GM12878 (cell line): ENCODE measurements around the gene THSD4.

ENCODE experiments used
- EGR1 ChIP-seq, 2 experiments: IDR thresholded peaks; 1 replicate in 1 of 2; 2 replicates in 1 of 2; pipeline ENCODE4 v1.6.1; 2011 to 2012; ENCODE audit warnings: low read depth in 2 of 2, low read length in 2 of 2, borderline replicate concordance in 1 of 2, mild to moderate bottlenecking in 1 of 2, moderate library complexity in 1 of 2
- EP300 ChIP-seq, 2 experiments: fragments of 150-350 bp in 1 of 2; IDR thresholded peaks; 2 replicates each; pipeline ENCODE4 v1.6.1; 2011 to 2012; ENCODE audit warnings: low read depth in 2 of 2, low read length in 2 of 2, borderline replicate concordance in 1 of 2, improper control_type of control experiment in 1 of 2, inconsistent platforms in 1 of 2; ENCODE audit not compliant: control insufficient read depth in 1 of 2
- HDAC2 ChIP-seq: fragments of 200-600 bp; sonication (generic); IDR thresholded peaks from 2 replicates; pipeline ENCODE4 v1.6.1; 2017
- MYC ChIP-seq: IDR thresholded peaks from 2 replicates; pipeline ENCODE4 v1.6.1; 2011; ENCODE audit warnings: mild to moderate bottlenecking, low read length, moderate library complexity, inconsistent platforms; ENCODE audit not compliant: insufficient read depth, insufficient replicate concordance, insufficient read length, severe bottlenecking
- POLR2A ChIP-seq: IDR thresholded peaks from 2 replicates; pipeline ENCODE4 v1.6.1; 2011; ENCODE audit warnings: low read depth, mild to moderate bottlenecking, low read length
- POLR2AphosphoS2 ChIP-seq: IDR thresholded peaks from 2 replicates; pipeline ENCODE4 v1.6.1; 2011; ENCODE audit warnings: low read depth, mild to moderate bottlenecking, low read length, improper control_type of control experiment, moderate library complexity
- POLR2AphosphoS5 ChIP-seq: IDR thresholded peaks from 2 replicates; pipeline ENCODE4 v1.6.1; 2011; ENCODE audit warnings: mild to moderate bottlenecking, low read length, inconsistent platforms
- RAD21 ChIP-seq: IDR thresholded peaks from 2 replicates; pipeline ENCODE4 v1.6.1; 2011; ENCODE audit warnings: mild to moderate bottlenecking, low read depth, low read length, moderate library complexity; ENCODE audit not compliant: insufficient read depth
- RUNX3 ChIP-seq: IDR thresholded peaks from 2 replicates; pipeline ENCODE4 v1.6.1; 2012; ENCODE audit warnings: low read length, inconsistent platforms
- ZSCAN29 ChIP-seq: fragments of 450-650 bp; IDR thresholded peaks from 2 replicates; pipeline ENCODE4 v1.6.1; 2017; ENCODE audit warnings: mild to moderate bottlenecking, moderate library complexity
- TF ChIP-seq, protein P1 (sequence below), 3 experiments: IDR thresholded peaks in 2 of 3; conservative IDR thresholded peaks in 1 of 3; 2 replicates each; pipeline ENCODE4 v1.5.1; 2011; ENCODE audit warnings: low read depth in 3 of 3, low read length in 3 of 3, mild to moderate bottlenecking in 3 of 3, control low read depth in 2 of 3, moderate library complexity in 2 of 3, inconsistent platforms in 1 of 3, mixed read lengths in 1 of 3; ENCODE audit not compliant: control insufficient read depth in 2 of 3, insufficient read depth in 1 of 3; ENCODE audit errors: extremely low read depth in 1 of 3
- TF ChIP-seq, protein P2 (sequence below): IDR thresholded peaks from 2 replicates; pipeline ENCODE4 v1.6.1; 2012; ENCODE audit warnings: mild to moderate bottlenecking, low read depth, low read length

DNA sequence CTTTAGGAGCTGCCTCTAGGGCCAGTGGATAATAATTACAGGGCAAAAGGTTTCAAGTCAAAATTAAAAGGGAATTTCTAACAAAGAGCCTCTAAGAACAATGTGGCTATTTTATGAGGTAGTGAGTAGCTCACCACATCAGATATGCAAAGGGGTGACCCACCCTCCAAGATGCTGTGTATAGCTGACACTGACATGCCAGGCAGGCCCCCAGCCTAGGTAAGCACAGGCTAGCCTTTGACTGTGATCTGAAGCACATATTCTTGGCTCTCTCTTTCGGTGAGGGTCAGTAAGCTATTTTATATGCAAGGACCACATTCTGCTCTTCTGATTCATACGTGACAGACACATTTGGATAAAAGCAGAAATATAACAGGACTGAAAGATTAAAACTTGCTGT lies 2.8 kb upstream of the THSD4 start:
- TF ChIP-seq, protein P1, sequence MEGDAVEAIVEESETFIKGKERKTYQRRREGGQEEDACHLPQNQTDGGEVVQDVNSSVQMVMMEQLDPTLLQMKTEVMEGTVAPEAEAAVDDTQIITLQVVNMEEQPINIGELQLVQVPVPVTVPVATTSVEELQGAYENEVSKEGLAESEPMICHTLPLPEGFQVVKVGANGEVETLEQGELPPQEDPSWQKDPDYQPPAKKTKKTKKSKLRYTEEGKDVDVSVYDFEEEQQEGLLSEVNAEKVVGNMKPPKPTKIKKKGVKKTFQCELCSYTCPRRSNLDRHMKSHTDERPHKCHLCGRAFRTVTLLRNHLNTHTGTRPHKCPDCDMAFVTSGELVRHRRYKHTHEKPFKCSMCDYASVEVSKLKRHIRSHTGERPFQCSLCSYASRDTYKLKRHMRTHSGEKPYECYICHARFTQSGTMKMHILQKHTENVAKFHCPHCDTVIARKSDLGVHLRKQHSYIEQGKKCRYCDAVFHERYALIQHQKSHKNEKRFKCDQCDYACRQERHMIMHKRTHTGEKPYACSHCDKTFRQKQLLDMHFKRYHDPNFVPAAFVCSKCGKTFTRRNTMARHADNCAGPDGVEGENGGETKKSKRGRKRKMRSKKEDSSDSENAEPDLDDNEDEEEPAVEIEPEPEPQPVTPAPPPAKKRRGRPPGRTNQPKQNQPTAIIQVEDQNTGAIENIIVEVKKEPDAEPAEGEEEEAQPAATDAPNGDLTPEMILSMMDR (IDR thresholded peaks at IDR 0.05 in 2 of 3, conservative IDR thresholded peaks at IDR 0.05 in 1 of 3; ENCODE audit: control insufficient read depth in 2 of 3, extremely low read depth in 1 of 3, insufficient read depth in 1 of 3, low read depth in 3 of 3, low read length in 3 of 3) = no peak
- TF ChIP-seq EGR1 (IDR thresholded peaks at IDR 0.05; ENCODE audit: borderline replicate concordance in 1 of 2, low read depth in 2 of 2, low read length in 2 of 2) (no peak), POLR2A (no peak), POLR2AphosphoS2 (no peak), RAD21 (no peak), POLR2AphosphoS5 (no peak), ZSCAN29 (no peak), EP300 (IDR thresholded peaks at IDR 0.05; ENCODE audit: borderline replicate concordance in 1 of 2, control insufficient read depth in 1 of 2, low read depth in 2 of 2, low read length in 2 of 2) (no peak), MYC (no peak), HDAC2 (no peak), RUNX3 (no peak)
- TF ChIP-seq, protein P2, sequence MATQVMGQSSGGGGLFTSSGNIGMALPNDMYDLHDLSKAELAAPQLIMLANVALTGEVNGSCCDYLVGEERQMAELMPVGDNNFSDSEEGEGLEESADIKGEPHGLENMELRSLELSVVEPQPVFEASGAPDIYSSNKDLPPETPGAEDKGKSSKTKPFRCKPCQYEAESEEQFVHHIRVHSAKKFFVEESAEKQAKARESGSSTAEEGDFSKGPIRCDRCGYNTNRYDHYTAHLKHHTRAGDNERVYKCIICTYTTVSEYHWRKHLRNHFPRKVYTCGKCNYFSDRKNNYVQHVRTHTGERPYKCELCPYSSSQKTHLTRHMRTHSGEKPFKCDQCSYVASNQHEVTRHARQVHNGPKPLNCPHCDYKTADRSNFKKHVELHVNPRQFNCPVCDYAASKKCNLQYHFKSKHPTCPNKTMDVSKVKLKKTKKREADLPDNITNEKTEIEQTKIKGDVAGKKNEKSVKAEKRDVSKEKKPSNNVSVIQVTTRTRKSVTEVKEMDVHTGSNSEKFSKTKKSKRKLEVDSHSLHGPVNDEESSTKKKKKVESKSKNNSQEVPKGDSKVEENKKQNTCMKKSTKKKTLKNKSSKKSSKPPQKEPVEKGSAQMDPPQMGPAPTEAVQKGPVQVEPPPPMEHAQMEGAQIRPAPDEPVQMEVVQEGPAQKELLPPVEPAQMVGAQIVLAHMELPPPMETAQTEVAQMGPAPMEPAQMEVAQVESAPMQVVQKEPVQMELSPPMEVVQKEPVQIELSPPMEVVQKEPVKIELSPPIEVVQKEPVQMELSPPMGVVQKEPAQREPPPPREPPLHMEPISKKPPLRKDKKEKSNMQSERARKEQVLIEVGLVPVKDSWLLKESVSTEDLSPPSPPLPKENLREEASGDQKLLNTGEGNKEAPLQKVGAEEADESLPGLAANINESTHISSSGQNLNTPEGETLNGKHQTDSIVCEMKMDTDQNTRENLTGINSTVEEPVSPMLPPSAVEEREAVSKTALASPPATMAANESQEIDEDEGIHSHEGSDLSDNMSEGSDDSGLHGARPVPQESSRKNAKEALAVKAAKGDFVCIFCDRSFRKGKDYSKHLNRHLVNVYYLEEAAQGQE = no peak
